Stomach (tissue), 9 donors: ENCODE measurements around the gene TRIM3. TPM values are rescaled to one million over a fixed set of nuclear protein-coding genes. Genes with fewer than 3 reads are reported as not detected.

Experiments used
- DNase-seq, 2 donors: peaks; one replicate each; pipeline versions ENCODE4 v3.0.0 to v3.0.0-alpha.2; 2013 to 2019
- H3K27ac ChIP-seq, 5 donors: fragments of 200-600 bp in 4 of 5; sonication (generic) in 4 of 5; one replicate each; pipeline ENCODE4 v1.5.1; 2013 to 2019; ENCODE audit warnings: mild to moderate bottlenecking in 1 of 5, moderate library complexity in 1 of 5
- H3K27me3 ChIP-seq, 3 donors: fragments of 200-600 bp; sonication (generic); one replicate each; pipeline ENCODE4 v1.5.1; 2017 to 2019; ENCODE audit warnings: mixed run types in 1 of 3
- H3K36me3 ChIP-seq, 4 donors: fragments of 200-600 bp; sonication (generic); 1 replicate in 3 of 4; 2 replicates in 1 of 4; pipeline ENCODE4 v1.5.1; 2016 to 2019
- H3K4me1 ChIP-seq, 4 donors: fragments of 200-600 bp; sonication (generic); one replicate each; pipeline ENCODE4 v1.5.1; 2016 to 2019
- H3K4me3 ChIP-seq, 4 donors: fragments of 200-600 bp; sonication (generic) in 3 of 4; one replicate each; pipeline ENCODE4 v1.5.1; 2016 to 2019; ENCODE audit warnings: mild to moderate bottlenecking in 1 of 4
- H3K9me3 ChIP-seq, 4 donors: fragments of 200-600 bp; sonication (generic); one replicate each; pipeline ENCODE4 v1.5.1; 2016 to 2019
- CTCF ChIP-seq, 7 experiments: fragments of 450-650 bp in 4 of 7; fragments of 200-600 bp in 3 of 7; sonication (generic) in 3 of 7; IDR thresholded peaks; one replicate each; pipeline ENCODE4 v1.5.1; 2016 to 2019; ENCODE audit warnings: antibody characterized with exemption in 7 of 7, control low read depth in 2 of 7, mild to moderate bottlenecking in 1 of 7
- EP300 ChIP-seq: sonication (generic); formaldehyde crosslinking; IDR thresholded peaks from one replicate; pipeline ENCODE4 v1.6.1; 2017; ENCODE audit warnings: antibody characterized with exemption
- POLR2A ChIP-seq, 4 donors: fragments of 450-650 bp; IDR thresholded peaks; one replicate each; pipeline ENCODE4 v1.6.1; 2016; ENCODE audit warnings: antibody characterized with exemption in 4 of 4, control low read depth in 2 of 4, mild to moderate bottlenecking in 1 of 4, moderate library complexity in 1 of 4
- POLR2AphosphoS5 ChIP-seq, 3 donors: sonication (generic); formaldehyde crosslinking; IDR thresholded peaks; one replicate each; pipeline ENCODE4 v1.6.1; 2016; ENCODE audit warnings: antibody characterized with exemption in 3 of 3
- WGBS, 5 donors: extraction: QIAGEN DNeasy Blood & Tissue Kit in 3 of 5; methylation state at CpG; one replicate each; pipeline versions ENCODE4 v1.1.5 to v1.1.7; 2013 to 2018; 5-methylcytosine and 5-hydroxymethylcytosine counted together
- intact Hi-C: fragments of 100-400 bp; cut with DNase I; formaldehyde crosslinking; loops from one replicate; pipeline ENCODE4 v1.15.1; 2023; ENCODE audit warnings: low total_unique reads
- polyA plus RNA-seq, 3 donors: library from polyadenylated mRNA; stranded (reverse); fragments of 200-250 nt; gene quantifications; one replicate each; pipeline ENCODE4 v1.2.3, GENCODE V29; 2013
- total RNA-seq, 5 donors: library from RNA; depleted of rRNA; stranded (reverse); fragments of >200 nt; gene quantifications; one replicate each; pipeline versions ENCODE4 v1.1.0 to v1.2.3, GENCODE V29; 2014 to 2016
- donor health status: healthy with polysubstance abuse.
- donor health status: Bipolar disorder and iron deficiency.
- donor health status: healthy.

TRIM3 gene
- total and polyA plus RNA-seq, 8 donors: 10.9 to 474 (median 25.6) TPM

DNA sequence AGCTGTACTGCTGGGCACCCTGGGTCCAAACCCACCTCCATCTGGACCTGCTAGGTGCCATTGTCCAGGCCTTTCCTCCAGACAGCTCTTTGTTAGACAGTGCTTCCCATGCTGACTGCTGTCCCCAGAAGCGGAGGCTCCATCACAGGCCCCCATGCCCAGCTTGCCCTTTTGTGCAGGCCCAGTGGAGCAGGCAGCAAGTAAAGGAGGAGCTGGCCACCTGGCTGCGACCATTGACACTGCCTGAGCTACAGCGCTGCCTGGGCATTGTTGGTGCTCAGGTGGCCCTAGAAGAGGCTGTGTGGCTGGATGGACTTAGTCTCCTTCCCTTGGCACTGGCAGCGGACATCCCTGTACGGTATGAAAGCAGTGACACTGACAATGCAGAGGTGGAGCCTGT lies 24.8 kb upstream of the TRIM3 start:
- Histone ChIP-seq H3K9me3 (no peaks in the 10 kb centered on the region), H3K27ac (peak overlapping the region in 1 of 5 donors; percentile 67), H3K4me1 (peaks cover 0 to 24% (median 13%) of the 10 kb centered on the region in 4 donors), H3K4me3 (no peak overlapping the region), H3K27me3 (no peaks in the 10 kb centered on the region), H3K36me3 (peaks cover 0 to 42% (median 40%) of the 10 kb centered on the region in 4 donors)
- TF ChIP-seq POLR2AphosphoS5 (IDR thresholded peaks at IDR 0.05) (no peak), POLR2A (IDR thresholded peaks at IDR 0.05) (no peak), CTCF (IDR thresholded peaks at IDR 0.05) (no peak), EP300 (no peak)
- 80 to 93% (median 89%) methylated on average over 5 of the region's 5 CpGs for WGBS, 5 donors
- intact Hi-C loops: no loop called here
- DNase-seq: no peak

DNA sequence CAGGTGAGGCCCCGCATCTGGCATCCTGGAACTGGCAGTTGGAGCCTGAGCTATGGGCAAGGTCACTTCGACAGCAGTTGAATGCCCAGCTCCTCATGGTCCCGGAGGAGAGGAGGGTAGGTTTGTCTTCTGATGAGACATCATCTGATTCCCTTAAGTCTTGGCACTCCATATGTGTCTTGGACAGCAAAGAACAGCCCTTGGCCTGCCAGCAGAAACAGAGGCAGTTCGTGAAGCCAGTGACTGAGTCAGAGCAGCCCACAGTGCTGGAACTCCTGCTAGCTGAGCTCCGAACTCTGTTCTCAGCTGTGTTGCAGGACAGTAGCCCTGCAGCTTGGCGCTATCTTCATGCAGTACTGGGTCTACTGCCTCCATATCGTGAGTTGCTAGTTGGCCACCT lies 24.4 kb upstream of the TRIM3 start:
- no peaks in the 10 kb centered on the region for H3K27me3 ChIP-seq
- no peak overlapping the region for H3K4me3 ChIP-seq
- no peaks in the 10 kb centered on the region for H3K9me3 ChIP-seq
- peaks cover 0 to 24% (median 13%) of the 10 kb centered on the region in 4 donors for H3K4me1 ChIP-seq
- WGBS, 5 donors: 48 to 81% (median 78%) methylated on average over 7 of the region's 7 CpGs
- intact Hi-C loops: no loop called here
- no peak for DNase-seq
- peak overlapping the region in 2 of 5 donors; percentile 2 to 67 for H3K27ac ChIP-seq
- peaks cover 0 to 42% (median 40%) of the 10 kb centered on the region in 4 donors for H3K36me3 ChIP-seq
- TF ChIP-seq CTCF (IDR thresholded peaks at IDR 0.05): no peak
- TF ChIP-seq POLR2AphosphoS5 (IDR thresholded peaks at IDR 0.05): peak in 1 of 3 donors; percentile 23
- TF ChIP-seq EP300: no peak
- TF ChIP-seq POLR2A (IDR thresholded peaks at IDR 0.05): no peak

- H3K4me3 ChIP-seq: peak within 1 kb of the TSS in 2 of 4 donors; percentile 26 to 30
- 51 to 66% (median 63%) methylated on average over 32 to 33 of the region's 33 CpGs for WGBS, 5 donors
- peaks cover 0 to 24% (median 13%) of the 10 kb centered on the region in 4 donors for H3K4me1 ChIP-seq
- TF ChIP-seq CTCF (IDR thresholded peaks at IDR 0.05) (no peak), POLR2A (IDR thresholded peaks at IDR 0.05) (no peak), POLR2AphosphoS5 (IDR thresholded peaks at IDR 0.05) (no peak), EP300 (no peak)
- no peaks in the 10 kb centered on the region for H3K9me3 ChIP-seq
- H3K36me3 ChIP-seq: peaks cover 4 to 40% (median 38%) of the 10 kb centered on the region in 4 donors
- H3K27me3 ChIP-seq: no peaks in the 10 kb centered on the region
- peak within 1 kb of the TSS in 3 of 5 donors; percentile 2 to 67 (median 15) for H3K27ac ChIP-seq
- intact Hi-C loops: no loop called here
- DNase-seq: peak in 1 of 2 donors; percentile 53
These were observed 23.5 kb upstream of the TRIM3 start, which contains the start of gene DNHD1 for GRCh38 chr11:6497069-6497839. DNHD1 (plus strand) TSS chr11:6497280; CDS start chr11:6498216, 936 bp downstream.

DNA sequence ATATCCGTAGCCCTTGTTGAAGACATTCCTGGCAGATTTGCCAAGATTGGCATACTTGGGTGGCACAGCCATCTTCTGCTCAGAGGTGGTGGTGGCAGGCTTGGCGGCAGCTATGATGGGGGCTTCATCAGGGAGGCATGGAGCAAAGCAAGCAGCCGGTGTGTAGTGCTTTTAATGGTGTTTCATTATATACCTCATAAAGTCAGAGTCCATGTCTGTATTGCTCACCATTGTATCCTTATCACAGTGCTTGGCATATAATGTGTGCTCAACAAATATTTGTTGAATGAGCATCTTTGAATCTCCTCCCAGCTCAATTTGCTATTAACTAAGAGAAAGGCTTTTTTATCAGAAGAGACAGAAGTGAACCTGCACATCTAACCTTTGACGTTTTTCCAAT lies 15.6 kb upstream of the TRIM3 start:
- 45 to 76% (median 50%) methylated on average over 4 of the region's 4 CpGs for WGBS, 5 donors
- H3K4me3 ChIP-seq: no peak overlapping the region
- H3K27ac ChIP-seq: peak overlapping the region in 1 of 5 donors; percentile 34
- peaks cover 4 to 90% (median 85%) of the 10 kb centered on the region in 4 donors for H3K36me3 ChIP-seq
- no peak for DNase-seq
- H3K9me3 ChIP-seq: no peaks in the 10 kb centered on the region
- intact Hi-C loops: no loop called here
- no peak for TF ChIP-seq POLR2A (IDR thresholded peaks at IDR 0.05)
- no peak for TF ChIP-seq POLR2AphosphoS5 (IDR thresholded peaks at IDR 0.05)
- H3K27me3 ChIP-seq: no peaks in the 10 kb centered on the region
- H3K4me1 ChIP-seq: peaks cover 0 to 34% (median 6%) of the 10 kb centered on the region in 4 donors

GRCh38 chr11:6488821-6489220 lies 15.1 kb upstream of the TRIM3 start:
- Histone ChIP-seq H3K4me1 (peaks cover 0 to 39% (median 6%) of the 10 kb centered on the region in 4 donors), H3K9me3 (no peaks in the 10 kb centered on the region), H3K27me3 (no peaks in the 10 kb centered on the region), H3K27ac (no peak overlapping the region), H3K36me3 (peaks cover 4 to 92% (median 86%) of the 10 kb centered on the region in 4 donors), H3K4me3 (no peak overlapping the region)
- TF ChIP-seq EP300 (no peak), POLR2A (IDR thresholded peaks at IDR 0.05) (no peak), POLR2AphosphoS5 (IDR thresholded peaks at IDR 0.05) (no peak), CTCF (IDR thresholded peaks at IDR 0.05) (no peak)
- intact Hi-C loops: no loop called here
- WGBS, 5 donors: 84 to 98% (median 93%) methylated on average over 3 of the region's 3 CpGs
- DNase-seq: no peak
